AG04450 (cell line): ENCODE measurements around the gene TMEM117. TPM values are rescaled to one million over a fixed set of nuclear protein-coding genes. Genes with fewer than 3 reads are reported as not detected.

ENCODE experiments used
- CTCF ChIA-PET: fragments of 300-600, 350-600 bp; formaldehyde crosslinking; extraction: SDS; loops from one replicate; lab custom pipeline; 2022; ENCODE audit warnings: antibody characterized with exemption, inconsistent platforms; lab: Charles Lee
- POLR2A ChIA-PET: fragments of 350-600 bp; formaldehyde crosslinking; extraction: SDS; loops from one replicate; lab custom pipeline; 2021; ENCODE audit warnings: antibody characterized with exemption, inconsistent platforms; lab: Yijun Ruan, JAX
- DNase-seq: peaks from one replicate; pipeline ENCODE4 v3.0.0-alpha.2; 2011; ENCODE audit warnings: low read depth, low spot score
- H3K27ac ChIP-seq: one replicate; pipeline ENCODE4 v1.5.1; 2012; ENCODE audit warnings: low read depth, low read length, control low read depth
- H3K27me3 ChIP-seq: one replicate; pipeline ENCODE4 v1.6.0; 2012; ENCODE audit warnings: low read length; ENCODE audit not compliant: control insufficient read depth, insufficient read depth
- H3K4me3 ChIP-seq: 2 replicates; pipeline ENCODE4 v1.5.1; 2011; ENCODE audit warnings: mild to moderate bottlenecking, low read depth, low read length, control low read depth
- H3K9me3 ChIP-seq: 2 replicates; pipeline ENCODE4 v1.5.1; 2012; ENCODE audit warnings: low read length; ENCODE audit not compliant: control insufficient read depth, insufficient read depth
- polyA plus RNA-seq: library from polyadenylated mRNA; depleted of rRNA; stranded (reverse); fragments of >200 nt; gene quantifications from 2 replicates; pipeline ENCODE4 v1.2.3, GENCODE V29; 2011
- TF ChIP-seq, protein P1 (sequence below): IDR thresholded peaks from 2 replicates; pipeline ENCODE4 v1.5.1; 2011; ENCODE audit warnings: low read depth, low read length, control low read depth, inconsistent platforms

TMEM117 gene
- polyA plus RNA-seq, 1 experiment = 11.3 TPM

DNA sequence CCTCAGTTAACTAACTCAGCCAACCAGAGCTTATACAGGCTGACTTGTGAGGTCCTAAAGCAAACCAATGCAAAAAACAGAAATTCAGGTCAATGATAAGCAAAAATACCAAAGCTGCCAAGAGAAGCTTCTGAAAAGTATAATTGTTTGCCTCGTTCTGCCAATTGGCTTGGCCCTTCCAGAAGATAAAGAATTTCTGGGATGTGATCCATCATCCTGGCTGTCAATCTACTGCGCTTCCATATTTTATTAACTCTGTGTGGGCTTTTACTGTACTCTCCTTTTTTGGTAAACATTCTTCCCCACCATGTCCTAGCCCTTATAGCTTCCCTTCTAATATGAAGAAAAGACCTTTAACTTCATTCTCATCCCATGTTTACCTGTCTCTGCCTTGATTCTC lies 387.9 kb downstream of the TMEM117 start:
- ChIA-PET CTCF (no interaction called here), POLR2A (no interaction called here)
- no peak overlapping the region for H3K27ac ChIP-seq
- DNase-seq = no peak
- no peaks in the 10 kb centered on the region for H3K9me3 ChIP-seq
- TF ChIP-seq, protein P1, sequence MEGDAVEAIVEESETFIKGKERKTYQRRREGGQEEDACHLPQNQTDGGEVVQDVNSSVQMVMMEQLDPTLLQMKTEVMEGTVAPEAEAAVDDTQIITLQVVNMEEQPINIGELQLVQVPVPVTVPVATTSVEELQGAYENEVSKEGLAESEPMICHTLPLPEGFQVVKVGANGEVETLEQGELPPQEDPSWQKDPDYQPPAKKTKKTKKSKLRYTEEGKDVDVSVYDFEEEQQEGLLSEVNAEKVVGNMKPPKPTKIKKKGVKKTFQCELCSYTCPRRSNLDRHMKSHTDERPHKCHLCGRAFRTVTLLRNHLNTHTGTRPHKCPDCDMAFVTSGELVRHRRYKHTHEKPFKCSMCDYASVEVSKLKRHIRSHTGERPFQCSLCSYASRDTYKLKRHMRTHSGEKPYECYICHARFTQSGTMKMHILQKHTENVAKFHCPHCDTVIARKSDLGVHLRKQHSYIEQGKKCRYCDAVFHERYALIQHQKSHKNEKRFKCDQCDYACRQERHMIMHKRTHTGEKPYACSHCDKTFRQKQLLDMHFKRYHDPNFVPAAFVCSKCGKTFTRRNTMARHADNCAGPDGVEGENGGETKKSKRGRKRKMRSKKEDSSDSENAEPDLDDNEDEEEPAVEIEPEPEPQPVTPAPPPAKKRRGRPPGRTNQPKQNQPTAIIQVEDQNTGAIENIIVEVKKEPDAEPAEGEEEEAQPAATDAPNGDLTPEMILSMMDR = no peak
- no peak overlapping the region for H3K4me3 ChIP-seq
- H3K27me3 ChIP-seq = no peaks in the 10 kb centered on the region

GRCh38 chr12:44224399-44225148 lies 388.7 kb downstream of the TMEM117 start:
- no peak overlapping the region for H3K4me3 ChIP-seq
- no peaks in the 10 kb centered on the region for H3K27me3 ChIP-seq
- H3K27ac ChIP-seq = no peak overlapping the region
- no peaks in the 10 kb centered on the region for H3K9me3 ChIP-seq
- TF ChIP-seq, protein P1 = no peak
- CTCF ChIA-PET = interaction anchor here (0.7 kb wide), 1 partner anchor 38 kb away, joined by 5 read pairs; no protein-coding TSS in a partner anchor
- POLR2A ChIA-PET = no interaction called here
- no peak for DNase-seq

DNA sequence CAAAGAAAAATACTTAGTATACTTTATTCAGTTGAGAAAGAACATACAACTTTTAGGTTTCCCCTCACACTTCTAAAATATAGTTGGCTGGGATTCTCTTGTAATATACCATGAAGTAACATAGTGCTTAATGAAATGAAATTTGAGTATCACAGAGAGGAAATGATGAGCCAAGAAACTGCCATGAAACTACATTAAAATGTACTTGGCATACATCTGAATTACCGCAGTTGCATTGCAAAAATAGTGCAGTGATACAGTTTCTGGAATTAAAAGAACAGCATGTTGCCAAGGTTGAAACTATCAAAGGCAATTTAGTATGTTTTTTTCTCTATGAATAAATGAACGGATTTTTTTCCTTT lies 389.2 kb downstream of the TMEM117 start:
- Histone ChIP-seq H3K9me3 (no peaks in the 10 kb centered on the region), H3K4me3 (no peak overlapping the region), H3K27me3 (no peaks in the 10 kb centered on the region), H3K27ac (no peak overlapping the region)
- CTCF ChIA-PET = no interaction called here
- POLR2A ChIA-PET = no interaction called here
- no peak for DNase-seq
- TF ChIP-seq, protein P1 = no peak

- DNase-seq = no peak
- CTCF ChIA-PET = no interaction called here
Measured at GRCh38 chr12:44227616-44228015, 391.7 kb downstream of the TMEM117 start.

DNA sequence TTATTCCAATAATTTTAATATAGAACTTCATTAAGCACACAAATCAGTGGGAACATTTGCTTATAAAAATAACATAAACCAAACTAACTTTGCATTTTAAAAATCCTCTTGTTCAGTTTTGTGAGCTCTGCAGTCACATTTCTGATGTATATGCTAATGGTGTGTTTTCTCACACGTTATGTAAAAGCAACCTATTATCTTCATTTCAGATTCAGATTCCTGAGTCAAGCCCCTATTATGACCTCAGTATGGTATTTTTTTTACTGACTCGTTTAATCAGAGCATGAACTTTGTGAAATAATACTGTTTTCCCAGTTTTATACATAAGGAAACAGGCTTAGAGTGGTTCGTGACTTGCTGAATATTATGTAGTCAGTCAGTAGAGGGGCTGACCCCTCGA lies 394.0 kb downstream of the TMEM117 start:
- CTCF ChIA-PET = interaction anchor here (0.6 kb wide), 1 partner anchor 785 kb away, joined by 3 read pairs; no protein-coding TSS in a partner anchor
- POLR2A ChIA-PET = no interaction called here
- TF ChIP-seq, protein P1 = no peak
- no peak overlapping the region for H3K27ac ChIP-seq
- H3K9me3 ChIP-seq = no peaks in the 10 kb centered on the region
- no peaks in the 10 kb centered on the region for H3K27me3 ChIP-seq
- no peak for DNase-seq
- no peak overlapping the region for H3K4me3 ChIP-seq

More at GRCh38 chr12:44227616-44228015, 391.7 kb downstream of the TMEM117 start:
- Histone ChIP-seq H3K4me3 (no peak overlapping the region), H3K27me3 (no peaks in the 10 kb centered on the region), H3K27ac (no peak overlapping the region), H3K9me3 (no peaks in the 10 kb centered on the region)
- TF ChIP-seq, protein P1 = no peak
- POLR2A ChIA-PET = no interaction called here
